CD4-positive, CD25-positive, alpha-beta regulatory T cell (primary cell): ENCODE data around the gene NTRK2. TPM values are rescaled to one million over a fixed set of nuclear protein-coding genes. Genes with fewer than 3 reads are reported as not detected.
"Not testable (repeated sequence)": the region's sequence is repeated elsewhere in the genome, so short reads cannot be mapped to it uniquely, and the experiment has no call there.

Source experiments
- ATAC-seq, 2 donors: fragments of 150-1000 bp; cut with Tn5 transposase; one replicate each; pipeline ENCODE4 v1.10.0; 2021; ENCODE audit warnings: low read depth in 2 of 2, moderate number of reproducible peaks in 2 of 2, moderate library complexity in 1 of 2
- DNase-seq, 3 donors: peaks; one replicate each; pipeline versions ENCODE4 v3.0.0 to v3.0.0-alpha.2; 2012 to 2022; ENCODE audit warnings: mixed read lengths in 1 of 3
- H3K27ac ChIP-seq: one replicate; pipeline ENCODE4 v1.7.0; 2013; ENCODE audit warnings: mild to moderate bottlenecking, low read length; ENCODE audit not compliant: insufficient read depth, poor library complexity, severe bottlenecking
- H3K27me3 ChIP-seq: one replicate; pipeline ENCODE4 v1.7.0; 2013; ENCODE audit warnings: low read length; ENCODE audit not compliant: control insufficient read depth, insufficient read depth
- H3K36me3 ChIP-seq: one replicate; pipeline ENCODE4 v1.7.0; 2013; ENCODE audit warnings: mild to moderate bottlenecking, low read length, moderate library complexity; ENCODE audit not compliant: control insufficient read depth, insufficient read depth
- H3K4me1 ChIP-seq: 2 replicates; pipeline ENCODE4 v1.7.0; 2013; ENCODE audit warnings: mild to moderate bottlenecking, low read length; ENCODE audit not compliant: insufficient read depth, control insufficient read depth, poor library complexity, severe bottlenecking
- H3K4me3 ChIP-seq: one replicate; pipeline ENCODE4 v1.7.0; 2013; ENCODE audit warnings: low read depth, mild to moderate bottlenecking, low read length, moderate library complexity
- H3K9me3 ChIP-seq, 2 experiments: 1 replicate in 1 of 2; 2 replicates in 1 of 2; pipeline ENCODE4 v1.7.0; 2013; ENCODE audit warnings: low read length in 2 of 2, mild to moderate bottlenecking in 1 of 2, moderate library complexity in 1 of 2; ENCODE audit not compliant: control insufficient read depth in 2 of 2
- H3K27ac Mint-ChIP-seq, 3 donors: one replicate each; pipeline ENCODE4 v1.8.0; 2020 to 2022; ENCODE audit warnings: mild to moderate bottlenecking in 3 of 3, mixed read lengths in 3 of 3, moderate library complexity in 2 of 3
- H3K27me3 Mint-ChIP-seq: one replicate; pipeline ENCODE4 v1.8.0; 2022; ENCODE audit warnings: mild to moderate bottlenecking, mixed read lengths
- H3K36me3 Mint-ChIP-seq: one replicate; pipeline ENCODE4 v1.8.0; 2020; ENCODE audit warnings: mixed read lengths
- H3K4me1 Mint-ChIP-seq, 4 donors: one replicate each; pipeline ENCODE4 v1.8.0; 2020 to 2022; ENCODE audit warnings: mixed read lengths in 4 of 4, mild to moderate bottlenecking in 1 of 4
- H3K4me3 Mint-ChIP-seq, 4 donors: one replicate each; pipeline ENCODE4 v1.8.0; 2020 to 2022; ENCODE audit warnings: mild to moderate bottlenecking in 4 of 4, mixed read lengths in 4 of 4, moderate library complexity in 3 of 4
- H3K9me3 Mint-ChIP-seq, 7 donors: one replicate each; pipeline ENCODE4 v1.8.0; 2020 to 2022; ENCODE audit warnings: mixed read lengths in 7 of 7, mild to moderate bottlenecking in 3 of 7, moderate library complexity in 2 of 7
- polyA plus RNA-seq, 4 donors: library from polyadenylated mRNA; unstranded; fragments of 300-500 nt; fragmentation: Illumina TruSeq; gene quantifications; one replicate each; pipeline ENCODE4 v1.2.3, GENCODE V29; 2021
- total RNA-seq: library from RNA; stranded (reverse); gene quantifications from one replicate; pipeline ENCODE4 v1.2.3, GENCODE V29; 2022

NTRK2 gene
- total and polyA plus RNA-seq, 5 donors from 2014 or later, result 0.02 to 0.12 TPM; not detected in 3

DNA sequence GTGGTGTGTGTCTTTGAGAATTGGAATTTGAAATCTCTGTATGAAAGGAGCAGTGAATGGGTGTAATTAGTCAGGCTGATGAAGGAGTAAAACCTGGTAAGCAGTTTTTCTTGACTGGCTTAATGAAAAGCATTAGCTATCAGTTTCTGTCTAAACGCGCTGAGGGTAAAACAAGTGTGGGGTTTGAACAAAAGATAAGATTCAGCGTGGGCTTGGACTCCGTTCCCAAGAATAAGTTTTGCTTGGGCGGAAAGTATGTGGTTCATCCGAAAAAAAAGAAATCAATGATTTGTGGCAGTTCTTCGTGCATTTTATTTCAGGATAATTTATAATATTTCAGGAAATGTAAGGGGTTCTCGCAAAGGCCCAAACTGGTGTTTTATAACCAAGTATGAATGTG lies 217.3 kb downstream of the NTRK2 start:
- H3K27ac Mint-ChIP-seq, result no peak overlapping the region
- peaks cover 0 to 4% (median 0%) of the 10 kb centered on the region in 7 donors for H3K9me3 Mint-ChIP-seq

DNA sequence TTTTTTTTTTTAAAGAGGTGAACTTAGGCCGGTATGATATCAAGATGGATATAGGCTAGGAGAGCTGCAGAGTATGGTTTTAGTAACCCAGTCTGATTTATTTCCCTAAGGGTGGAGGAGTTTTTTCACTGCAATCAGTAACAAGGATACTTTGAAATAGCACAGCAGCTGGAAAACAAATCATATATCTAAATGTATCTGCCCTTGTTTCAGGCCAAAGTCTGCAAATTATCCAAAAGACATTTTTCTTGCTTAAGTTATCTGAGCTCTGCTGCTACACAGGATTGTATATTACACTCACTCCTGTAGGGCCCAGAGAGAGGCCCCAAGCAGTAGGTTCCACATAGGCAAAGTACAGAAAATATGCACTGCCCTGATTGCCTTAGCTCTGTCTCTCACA lies 222.4 kb downstream of the NTRK2 start:
- no peak overlapping the region for H3K4me3 Mint-ChIP-seq
- ATAC-seq (no peak), DNase-seq (no peak)
- H3K27ac ChIP-seq, result no peak overlapping the region
- H3K9me3 ChIP-seq, result no peaks in the 10 kb centered on the region
- no peaks in the 10 kb centered on the region for H3K36me3 Mint-ChIP-seq
- H3K9me3 Mint-ChIP-seq, result peaks cover 0 to 2% (median 0%) of the 10 kb centered on the region in 7 donors
- H3K4me1 Mint-ChIP-seq, result no peaks in the 10 kb centered on the region
- no peaks in the 10 kb centered on the region for H3K27me3 Mint-ChIP-seq
- H3K4me3 ChIP-seq, result no peak overlapping the region
- H3K36me3 ChIP-seq, result no peaks in the 10 kb centered on the region
- H3K4me1 ChIP-seq, result no peaks in the 10 kb centered on the region
- H3K27ac Mint-ChIP-seq, result no peak overlapping the region
- H3K27me3 ChIP-seq, result no peaks in the 10 kb centered on the region

More for the DNA sequence above, 217.3 kb downstream of the NTRK2 start:
- no peak overlapping the region for H3K27ac ChIP-seq
- no peaks in the 10 kb centered on the region for H3K36me3 Mint-ChIP-seq
- no peaks in the 10 kb centered on the region for H3K27me3 ChIP-seq
- no peaks in the 10 kb centered on the region for H3K36me3 ChIP-seq
- no peak overlapping the region for H3K4me3 ChIP-seq
- H3K4me3 Mint-ChIP-seq, result no peak overlapping the region
- no peaks in the 10 kb centered on the region for H3K4me1 ChIP-seq
- no peaks in the 10 kb centered on the region for H3K9me3 ChIP-seq
- ATAC-seq (no peak), DNase-seq (no peak)
- H3K4me1 Mint-ChIP-seq, result no peaks in the 10 kb centered on the region
- no peaks in the 10 kb centered on the region for H3K27me3 Mint-ChIP-seq

- no peak overlapping the region for H3K4me3 ChIP-seq
- no peaks in the 10 kb centered on the region for H3K4me1 Mint-ChIP-seq
- H3K27me3 Mint-ChIP-seq, result no peaks in the 10 kb centered on the region
- H3K9me3 Mint-ChIP-seq, result peaks cover 0 to 2% (median 0%) of the 10 kb centered on the region in 7 donors
- no peaks in the 10 kb centered on the region for H3K4me1 ChIP-seq
- no peaks in the 10 kb centered on the region for H3K36me3 ChIP-seq
- DNase-seq (no peak), ATAC-seq (no peak)
- H3K36me3 Mint-ChIP-seq, result no peaks in the 10 kb centered on the region
- no peak overlapping the region for H3K27ac ChIP-seq
- no peak overlapping the region for H3K27ac Mint-ChIP-seq
- H3K9me3 ChIP-seq, result no peaks in the 10 kb centered on the region
- H3K27me3 ChIP-seq, result no peaks in the 10 kb centered on the region
- no peak overlapping the region for H3K4me3 Mint-ChIP-seq
Measured at GRCh38 chr9:84893419-84894128, 224.0 kb downstream of the NTRK2 start.

- no peak overlapping the region for H3K4me3 ChIP-seq
- Mint-ChIP-seq H3K9me3 (peaks cover 0 to 2% (median 0%) of the 10 kb centered on the region in 7 donors), H3K4me3 (no peak overlapping the region), H3K27me3 (no peaks in the 10 kb centered on the region), H3K36me3 (no peaks in the 10 kb centered on the region), H3K27ac (no peak overlapping the region), H3K4me1 (no peaks in the 10 kb centered on the region)
- ATAC-seq (no peak), DNase-seq (no peak)
- H3K27me3 ChIP-seq, result no peaks in the 10 kb centered on the region
- H3K27ac ChIP-seq, result no peak overlapping the region
- no peaks in the 10 kb centered on the region for H3K36me3 ChIP-seq
- no peaks in the 10 kb centered on the region for H3K9me3 ChIP-seq
- H3K4me1 ChIP-seq, result no peaks in the 10 kb centered on the region
Measured at GRCh38 chr9:84894859-84895258, 225.3 kb downstream of the NTRK2 start.

- H3K4me3 Mint-ChIP-seq, result no peak overlapping the region
- H3K27ac Mint-ChIP-seq, result no peak overlapping the region
- no peak overlapping the region for H3K4me3 ChIP-seq
- H3K36me3 ChIP-seq, result no peaks in the 10 kb centered on the region
- no peaks in the 10 kb centered on the region for H3K27me3 ChIP-seq
- DNase-seq (no peak), ATAC-seq (no peak)
- no peaks in the 10 kb centered on the region for H3K9me3 ChIP-seq
- H3K27ac ChIP-seq, result no peak overlapping the region
- H3K4me1 Mint-ChIP-seq, result no peaks in the 10 kb centered on the region
- H3K4me1 ChIP-seq, result no peaks in the 10 kb centered on the region
- no peaks in the 10 kb centered on the region for H3K27me3 Mint-ChIP-seq
- H3K36me3 Mint-ChIP-seq, result no peaks in the 10 kb centered on the region
- peaks cover 0 to 2% (median 0%) of the 10 kb centered on the region in 7 donors for H3K9me3 Mint-ChIP-seq
Measured at GRCh38 chr9:84897362-84898094, 228.0 kb downstream of the NTRK2 start.

GRCh38 chr9:84898188-84898587 lies 228.7 kb downstream of the NTRK2 start:
- Histone ChIP-seq H3K27ac (no peak overlapping the region), H3K27me3 (no peaks in the 10 kb centered on the region), H3K4me1 (no peaks in the 10 kb centered on the region), H3K4me3 (no peak overlapping the region), H3K36me3 (no peaks in the 10 kb centered on the region), H3K9me3 (no peaks in the 10 kb centered on the region)
- ATAC-seq (no peak), DNase-seq (no peak)
- Mint-ChIP-seq H3K36me3 (no peaks in the 10 kb centered on the region), H3K4me3 (no peak overlapping the region), H3K9me3 (peaks cover 0 to 2% (median 0%) of the 10 kb centered on the region in 7 donors), H3K27me3 (no peaks in the 10 kb centered on the region), H3K4me1 (no peaks in the 10 kb centered on the region), H3K27ac (no peak overlapping the region)

DNA sequence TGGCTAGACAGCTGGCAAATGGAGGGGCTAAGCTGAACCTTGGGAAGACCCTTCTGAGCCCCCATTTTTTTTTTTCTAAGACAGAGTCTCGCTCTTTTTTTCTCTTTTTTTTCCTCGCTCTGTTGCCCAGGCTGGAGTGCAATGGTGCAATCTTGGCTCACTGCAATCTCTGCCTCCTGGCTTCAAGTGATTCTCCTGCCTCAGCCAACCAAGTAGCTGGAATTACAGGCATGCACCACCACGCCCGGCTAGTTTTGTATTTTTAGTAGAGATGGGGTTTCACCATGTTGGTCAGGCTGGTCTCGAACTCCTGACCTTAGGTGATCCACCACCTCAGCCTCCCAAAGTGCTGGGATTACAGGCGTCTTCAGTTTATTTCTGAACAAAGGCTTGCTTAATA lies 229.1 kb downstream of the NTRK2 start:
- not testable (repeated sequence) for H3K4me3 Mint-ChIP-seq, H3K4me1 ChIP-seq, H3K27ac Mint-ChIP-seq, H3K27ac ChIP-seq, H3K36me3 ChIP-seq, H3K9me3 Mint-ChIP-seq, DNase-seq, ATAC-seq, H3K27me3 Mint-ChIP-seq, H3K9me3 ChIP-seq, H3K4me1 Mint-ChIP-seq, H3K4me3 ChIP-seq, H3K36me3 Mint-ChIP-seq, H3K27me3 ChIP-seq

DNA sequence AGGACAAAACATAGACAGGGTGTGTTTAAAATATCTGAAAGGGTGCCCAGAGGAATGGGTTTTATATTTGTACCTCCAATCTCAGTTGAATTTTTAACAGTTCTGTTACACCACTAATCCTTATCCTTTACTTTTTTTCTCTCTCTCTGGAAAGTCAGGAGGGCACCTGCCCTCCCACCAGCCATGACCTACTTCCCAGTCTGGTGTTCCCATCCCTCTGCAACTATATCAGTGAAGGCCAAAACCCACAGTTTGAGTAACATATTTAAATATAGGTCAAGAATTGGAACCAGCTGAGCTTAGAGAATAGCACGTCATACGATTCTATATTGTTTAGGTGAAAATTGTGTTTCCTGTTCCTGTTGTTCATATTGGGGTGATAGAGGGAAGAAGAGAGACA lies 229.8 kb downstream of the NTRK2 start:
- no peaks in the 10 kb centered on the region for H3K27me3 ChIP-seq
- H3K36me3 ChIP-seq, result no peaks in the 10 kb centered on the region
- Mint-ChIP-seq H3K4me1 (no peaks in the 10 kb centered on the region), H3K27me3 (no peaks in the 10 kb centered on the region), H3K9me3 (peaks cover 0 to 2% (median 0%) of the 10 kb centered on the region in 7 donors), H3K4me3 (no peak overlapping the region), H3K36me3 (no peaks in the 10 kb centered on the region), H3K27ac (no peak overlapping the region)
- H3K9me3 ChIP-seq, result no peaks in the 10 kb centered on the region
- no peak for DNase-seq
- H3K27ac ChIP-seq, result no peak overlapping the region
- H3K4me1 ChIP-seq, result no peaks in the 10 kb centered on the region
- ATAC-seq, result no peak
- no peak overlapping the region for H3K4me3 ChIP-seq
